Muscle layer of duodenum (tissue), 2 donors: ENCODE results near the gene SERGEF.

ENCODE experiments used
- H3K27ac ChIP-seq: one replicate; pipeline ENCODE4 v1.7.0; 2013; ENCODE audit warnings: mild to moderate bottlenecking, low read length
- H3K27me3 ChIP-seq: one replicate; pipeline ENCODE4 v1.7.0; 2013; ENCODE audit warnings: low read depth, mild to moderate bottlenecking, control low read depth, low read length
- H3K36me3 ChIP-seq, 2 donors: one replicate each; pipeline ENCODE4 v1.7.0; 2013; ENCODE audit warnings: low read length in 2 of 2, control low read depth in 1 of 2, mild to moderate bottlenecking in 1 of 2; ENCODE audit not compliant: insufficient read depth in 2 of 2, control insufficient read depth in 1 of 2
- H3K4me1 ChIP-seq, 2 donors: one replicate each; pipeline ENCODE4 v1.7.0; 2013; ENCODE audit warnings: low read length in 2 of 2, mild to moderate bottlenecking in 2 of 2, control low read depth in 1 of 2, moderate library complexity in 1 of 2; ENCODE audit not compliant: insufficient read depth in 2 of 2, control insufficient read depth in 1 of 2
- H3K4me3 ChIP-seq, 2 donors: one replicate each; pipeline ENCODE4 v1.7.0; 2013; ENCODE audit warnings: low read length in 2 of 2, low read depth in 1 of 2, mild to moderate bottlenecking in 1 of 2
- H3K9me3 ChIP-seq, 2 donors: one replicate each; pipeline ENCODE4 v1.7.0; 2013; ENCODE audit warnings: low read length in 2 of 2, control low read depth in 1 of 2, mild to moderate bottlenecking in 1 of 2; ENCODE audit not compliant: control insufficient read depth in 1 of 2
- donor health status: healthy.

The SERGEF gene

DNA sequence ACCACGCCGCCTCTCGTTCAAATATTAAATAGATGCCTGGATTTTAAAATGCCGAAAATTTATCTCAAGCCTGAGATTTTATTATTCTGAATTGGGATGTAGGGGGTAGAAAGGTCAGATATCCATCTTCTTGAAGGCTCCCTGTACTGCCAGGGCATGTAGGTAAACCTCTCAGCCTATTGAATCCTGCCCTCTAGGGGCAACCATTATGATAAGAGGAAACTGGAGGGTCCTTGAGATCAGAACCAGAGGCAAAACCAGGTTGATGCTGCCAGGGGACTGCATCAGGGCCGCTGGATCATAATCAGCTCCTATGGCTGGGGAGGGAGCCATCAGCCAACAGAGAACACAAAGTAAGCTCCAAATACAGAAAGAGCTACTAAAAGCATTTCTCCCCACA, 185.8 kb downstream of the SERGEF start:
- H3K4me3 ChIP-seq, result no peak overlapping the region
- no peaks in the 10 kb centered on the region for H3K27me3 ChIP-seq
- peaks cover 0 to 10% of the 10 kb centered on the region in 2 donors for H3K4me1 ChIP-seq
- H3K9me3 ChIP-seq, result no peaks in the 10 kb centered on the region
- H3K27ac ChIP-seq, result no peak overlapping the region
- no peaks in the 10 kb centered on the region for H3K36me3 ChIP-seq

DNA sequence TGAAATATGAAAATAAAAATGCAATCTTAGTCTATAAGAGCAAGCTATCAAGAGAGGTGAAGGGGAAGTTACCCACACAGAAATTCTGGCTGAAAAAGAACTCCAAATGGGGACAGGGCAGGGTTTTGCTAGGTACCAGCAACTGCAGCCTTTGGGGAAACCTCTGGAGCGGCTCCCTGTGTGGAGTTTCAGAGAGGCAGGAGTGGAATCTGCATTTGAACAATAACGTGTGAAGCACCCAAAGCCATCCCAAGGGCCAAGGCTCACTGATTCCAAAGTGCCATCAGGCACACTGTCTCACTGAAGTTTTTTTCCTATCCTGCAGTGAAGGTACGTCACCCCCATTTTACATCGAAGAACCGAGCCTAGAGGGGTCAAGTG, 190.5 kb downstream of the SERGEF start:
- no peak overlapping the region for H3K4me3 ChIP-seq
- no peaks in the 10 kb centered on the region for H3K36me3 ChIP-seq
- H3K27ac ChIP-seq, result peak overlapping the region; percentile 24

DNA sequence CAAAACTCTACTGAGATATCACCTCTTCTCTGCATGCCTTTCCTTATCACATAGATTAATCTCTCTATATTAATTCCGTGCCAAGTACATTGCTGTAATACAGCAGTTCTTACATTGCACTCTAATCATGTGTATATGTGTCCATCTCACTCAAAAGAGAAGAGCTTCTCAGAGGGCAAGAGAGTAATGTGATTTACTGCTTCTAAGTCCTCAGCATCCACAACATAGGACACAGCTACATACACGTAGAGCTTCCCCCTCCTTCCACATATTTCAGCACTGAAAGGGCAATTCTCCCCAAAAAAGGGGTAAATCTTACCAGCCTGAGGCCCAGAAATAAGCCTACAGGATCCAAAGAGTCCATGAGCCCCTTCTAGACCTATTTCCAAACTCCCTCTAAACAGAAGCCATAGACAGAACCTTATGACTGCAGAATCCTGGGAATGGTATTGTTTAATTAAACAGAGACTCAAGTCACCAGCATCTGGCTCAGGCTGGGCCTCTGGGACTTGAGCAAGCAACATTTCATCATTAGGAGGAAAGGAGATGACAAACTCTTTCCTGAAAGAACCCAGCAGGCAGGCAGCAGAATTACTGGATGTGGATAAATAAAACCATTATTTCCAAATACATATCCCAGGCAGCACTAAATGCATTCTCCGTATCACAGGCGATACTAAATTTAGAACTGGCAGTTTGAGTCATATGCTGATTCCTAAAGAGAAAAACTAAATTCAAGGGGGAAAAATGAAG, 191.0 kb downstream of the SERGEF start:
- Histone ChIP-seq H3K27ac (peak overlapping the region; percentile 24), H3K4me3 (no peak overlapping the region)

More for the DNA sequence above, 190.5 kb downstream of the SERGEF start:
- H3K4me1 ChIP-seq, result peaks cover 5 to 17% of the 10 kb centered on the region in 2 donors
- H3K27me3 ChIP-seq, result no peaks in the 10 kb centered on the region
- H3K9me3 ChIP-seq, result no peaks in the 10 kb centered on the region

DNA sequence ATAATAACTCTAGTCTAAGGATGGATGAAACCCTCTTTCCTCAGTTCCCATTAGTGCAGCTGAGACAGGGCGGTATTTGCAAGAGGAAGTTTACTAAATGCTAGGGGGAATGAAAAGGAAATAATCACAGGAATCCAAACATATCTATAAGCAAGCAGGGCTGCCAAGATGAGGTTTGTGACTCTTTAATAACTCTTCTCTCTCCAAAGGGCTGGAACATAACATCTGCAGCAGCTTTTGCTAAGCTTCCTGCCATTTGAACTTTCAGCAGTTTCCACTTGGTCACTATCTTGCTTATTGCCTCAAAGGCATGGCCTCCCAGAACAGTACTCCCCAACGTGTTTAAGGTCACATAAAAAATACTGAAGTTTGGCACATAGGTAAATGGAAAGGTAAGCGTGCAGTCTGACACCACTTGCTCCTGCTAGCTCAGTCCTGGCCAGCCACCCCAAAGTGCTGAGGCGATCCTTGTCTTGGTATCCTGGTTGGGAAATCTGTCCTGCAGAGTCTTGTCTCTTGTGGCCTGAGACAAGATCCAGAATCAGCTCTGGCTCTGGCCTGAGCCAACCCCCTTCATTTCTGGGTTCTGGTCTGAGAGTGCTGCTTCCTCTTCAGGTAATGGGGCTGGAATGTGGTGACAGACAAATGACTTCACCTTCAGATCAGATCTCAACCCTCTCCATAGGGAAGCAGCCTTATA, 196.5 kb downstream of the SERGEF start:
- no peak overlapping the region for H3K27ac ChIP-seq
- H3K27me3 ChIP-seq, result no peaks in the 10 kb centered on the region
- H3K9me3 ChIP-seq, result no peaks in the 10 kb centered on the region
- H3K4me3 ChIP-seq, result no peak overlapping the region
- H3K4me1 ChIP-seq, result peaks cover 10 to 29% of the 10 kb centered on the region in 2 donors
- no peaks in the 10 kb centered on the region for H3K36me3 ChIP-seq

More for the DNA sequence above, 191.0 kb downstream of the SERGEF start:
- H3K9me3 ChIP-seq, result no peaks in the 10 kb centered on the region
- no peaks in the 10 kb centered on the region for H3K36me3 ChIP-seq
- H3K27me3 ChIP-seq, result no peaks in the 10 kb centered on the region
- H3K4me1 ChIP-seq, result peaks cover 5 to 17% of the 10 kb centered on the region in 2 donors

DNA sequence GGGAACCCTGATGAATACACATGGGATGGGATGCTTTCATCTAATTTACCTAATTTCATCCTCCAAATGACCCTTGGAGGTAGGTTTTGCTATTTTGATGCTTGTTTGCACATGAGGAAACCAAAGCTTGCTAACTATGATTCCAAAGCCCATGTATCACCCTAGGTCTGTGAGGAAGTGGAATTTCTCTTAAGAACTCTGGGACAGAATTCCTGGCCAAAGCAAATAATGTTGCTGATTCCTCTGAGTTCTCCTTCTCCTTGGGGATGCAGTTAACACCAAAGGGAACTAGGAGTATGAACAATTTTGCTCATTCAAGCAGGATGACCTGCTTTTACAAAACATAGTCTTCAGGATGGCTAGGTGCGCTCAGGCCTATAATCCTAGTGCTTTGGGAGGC, 198.3 kb downstream of the SERGEF start:
- Histone ChIP-seq H3K4me1 (peaks cover 10 to 34% of the 10 kb centered on the region in 2 donors), H3K36me3 (no peaks in the 10 kb centered on the region), H3K27me3 (no peaks in the 10 kb centered on the region), H3K4me3 (no peak overlapping the region), H3K27ac (no peak overlapping the region), H3K9me3 (no peaks in the 10 kb centered on the region)

DNA sequence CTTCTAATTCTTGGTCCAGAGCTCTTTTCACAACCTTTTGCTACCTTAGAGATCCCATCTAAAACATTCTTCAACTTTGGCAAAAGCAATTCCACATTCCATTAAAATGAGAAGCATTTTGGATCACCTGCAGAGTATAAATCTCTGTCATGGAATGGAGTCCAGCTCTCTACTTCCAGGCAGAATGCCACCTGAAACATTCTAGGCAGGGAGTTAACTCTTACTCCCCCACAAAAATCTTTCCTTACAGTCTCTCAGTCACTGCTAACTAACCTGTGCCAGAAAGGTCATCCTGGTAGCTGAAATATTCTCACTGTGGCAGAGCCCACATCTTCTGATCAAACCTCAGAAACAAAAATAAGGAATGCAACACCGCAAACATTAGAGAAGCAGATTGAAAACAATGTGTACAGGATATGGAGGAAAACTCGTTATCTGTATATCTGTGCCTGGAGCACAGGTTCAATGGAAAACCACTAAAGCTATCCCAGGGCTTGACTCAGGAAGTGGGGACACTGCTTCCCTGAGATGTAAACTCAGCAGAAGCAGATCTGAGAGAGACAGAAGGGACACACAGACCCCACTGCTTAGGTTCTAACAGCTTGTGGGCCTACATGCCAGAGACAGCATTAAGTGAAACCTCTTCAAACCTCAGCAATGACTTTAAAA, 199.3 kb downstream of the SERGEF start:
- no peak overlapping the region for H3K4me3 ChIP-seq
- H3K27ac ChIP-seq, result no peak overlapping the region
- H3K36me3 ChIP-seq, result no peaks in the 10 kb centered on the region
- H3K9me3 ChIP-seq, result no peaks in the 10 kb centered on the region
- H3K4me1 ChIP-seq, result peaks cover 10 to 34% of the 10 kb centered on the region in 2 donors
- no peaks in the 10 kb centered on the region for H3K27me3 ChIP-seq

DNA sequence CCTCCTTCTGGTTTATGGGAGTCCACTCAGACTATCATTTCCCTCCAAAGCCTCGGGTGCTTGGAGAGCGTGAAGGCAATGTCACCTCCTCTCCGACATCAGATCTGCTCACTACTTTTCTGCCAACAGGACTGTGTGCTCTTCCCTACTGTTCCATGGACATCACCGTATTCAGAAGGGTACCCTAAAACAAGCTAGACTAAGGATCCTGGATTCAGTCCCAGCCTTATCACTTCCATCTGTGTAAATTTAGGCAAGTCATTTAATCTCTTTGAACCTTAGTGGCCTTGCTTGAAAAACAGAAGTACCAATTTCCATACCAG, 200.0 kb downstream of the SERGEF start:
- peaks cover 10 to 34% of the 10 kb centered on the region in 2 donors for H3K4me1 ChIP-seq

DNA sequence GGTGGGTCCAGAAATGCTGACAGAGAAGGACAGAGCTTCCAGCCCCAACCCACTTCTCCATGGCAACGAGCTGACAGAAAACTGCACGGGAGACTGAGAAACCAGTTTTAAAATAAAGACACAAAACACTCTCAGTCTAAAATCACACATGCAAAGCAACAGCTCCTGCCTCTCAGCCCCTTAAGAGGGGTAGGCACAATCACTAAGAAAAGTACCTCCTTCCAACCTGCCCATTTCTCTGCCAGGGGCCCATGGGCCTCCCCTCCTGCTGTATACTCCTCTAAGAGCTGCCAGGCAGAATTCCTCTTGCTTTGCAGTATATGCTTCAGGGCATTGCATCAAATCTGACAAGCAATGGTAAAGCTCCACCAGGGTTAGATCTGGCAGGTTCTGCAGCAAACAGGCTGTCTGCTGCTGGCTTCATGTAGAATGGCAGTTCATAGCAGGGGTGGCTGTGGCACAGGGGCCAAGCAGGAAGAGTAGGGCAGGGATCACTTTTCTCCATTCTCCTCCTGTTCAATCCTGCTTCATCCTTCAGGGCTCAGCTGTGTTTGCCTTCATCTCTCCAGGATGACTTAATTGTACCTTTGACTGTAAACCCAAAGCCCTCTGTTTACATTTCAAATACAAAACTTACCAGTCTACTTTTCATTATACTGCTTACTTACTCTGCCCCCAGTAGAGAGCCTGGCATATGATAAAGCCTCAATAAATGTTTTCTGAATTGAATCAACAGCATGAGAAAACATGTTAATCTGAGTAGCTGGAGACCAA, 200.6 kb downstream of the SERGEF start:
- Histone ChIP-seq H3K27ac (no peak overlapping the region), H3K4me3 (no peak overlapping the region), H3K9me3 (no peaks in the 10 kb centered on the region), H3K4me1 (peaks cover 10 to 34% of the 10 kb centered on the region in 2 donors), H3K36me3 (no peaks in the 10 kb centered on the region), H3K27me3 (no peaks in the 10 kb centered on the region)

More for the DNA sequence above, 200.0 kb downstream of the SERGEF start:
- no peaks in the 10 kb centered on the region for H3K9me3 ChIP-seq
- no peak overlapping the region for H3K4me3 ChIP-seq
- H3K27me3 ChIP-seq, result no peaks in the 10 kb centered on the region
- H3K27ac ChIP-seq, result no peak overlapping the region
- no peaks in the 10 kb centered on the region for H3K36me3 ChIP-seq

DNA sequence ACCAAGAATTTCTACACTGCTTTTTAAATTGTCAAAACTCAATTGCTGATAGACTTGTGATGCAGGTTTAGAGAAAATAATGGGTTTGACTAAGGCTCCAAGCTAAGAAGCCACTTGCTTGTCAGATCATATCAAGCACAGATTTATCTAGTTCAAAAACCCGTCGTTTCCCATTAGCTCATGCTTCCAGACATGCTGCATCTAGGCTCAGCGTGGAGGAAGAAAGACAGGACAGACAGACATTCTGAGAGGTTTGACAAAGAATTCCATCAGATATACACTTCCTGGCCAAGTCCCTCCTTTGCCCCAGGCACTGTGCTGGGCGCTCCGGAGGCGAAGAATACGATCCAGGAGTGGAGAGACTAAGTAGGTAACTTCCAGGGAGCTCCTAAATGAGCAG, 201.5 kb downstream of the SERGEF start:
- no peak overlapping the region for H3K4me3 ChIP-seq
- H3K27ac ChIP-seq, result no peak overlapping the region
- no peaks in the 10 kb centered on the region for H3K36me3 ChIP-seq
- no peaks in the 10 kb centered on the region for H3K27me3 ChIP-seq
- H3K9me3 ChIP-seq, result no peaks in the 10 kb centered on the region
- H3K4me1 ChIP-seq, result peaks cover 10 to 31% of the 10 kb centered on the region in 2 donors

DNA sequence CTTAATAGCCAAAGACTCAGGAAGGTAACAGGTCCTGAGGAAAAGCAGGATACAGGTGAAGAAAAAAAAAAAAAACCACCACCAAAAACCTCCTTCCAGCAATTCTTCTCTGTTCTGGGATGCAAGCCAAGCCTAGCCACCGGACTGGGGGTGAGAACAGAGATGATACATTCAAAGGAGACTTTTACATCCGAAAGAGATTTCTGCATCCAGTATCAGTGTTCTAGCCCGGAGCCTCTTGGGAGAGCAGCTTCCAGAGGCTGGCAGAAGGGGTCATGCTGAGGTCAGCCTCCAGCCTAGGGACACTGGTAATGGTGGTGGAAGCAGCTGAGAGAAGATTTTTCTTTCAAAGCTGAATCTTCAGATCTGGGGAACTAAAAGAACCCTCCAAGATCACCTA, 202.1 kb downstream of the SERGEF start:
- Histone ChIP-seq H3K36me3 (no peaks in the 10 kb centered on the region), H3K4me1 (peaks cover 10 to 29% of the 10 kb centered on the region in 2 donors), H3K27me3 (no peaks in the 10 kb centered on the region), H3K27ac (no peak overlapping the region), H3K9me3 (no peaks in the 10 kb centered on the region), H3K4me3 (no peak overlapping the region)

DNA sequence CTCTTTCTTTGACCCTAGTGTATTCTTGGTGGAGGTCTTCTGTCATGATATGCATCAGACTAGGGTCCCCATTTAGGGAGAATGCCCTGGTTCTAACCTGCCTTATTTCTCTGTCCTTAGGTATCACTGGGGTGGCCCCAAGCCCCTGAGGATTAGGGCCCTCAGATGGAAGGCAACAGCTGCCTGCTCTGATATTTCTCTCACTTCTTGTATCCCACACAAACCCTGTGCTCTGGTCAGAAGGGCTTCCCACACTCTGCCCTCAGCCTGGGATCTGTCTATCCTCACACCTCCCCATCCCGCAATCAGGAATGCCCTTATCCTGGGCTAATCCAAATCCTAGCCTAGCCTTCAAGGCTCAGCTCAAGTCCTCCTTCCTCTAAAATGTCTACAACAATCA, 202.8 kb downstream of the SERGEF start:
- Histone ChIP-seq H3K9me3 (no peaks in the 10 kb centered on the region), H3K4me1 (peaks cover 10 to 29% of the 10 kb centered on the region in 2 donors), H3K36me3 (no peaks in the 10 kb centered on the region), H3K4me3 (no peak overlapping the region), H3K27me3 (no peaks in the 10 kb centered on the region), H3K27ac (no peak overlapping the region)
